Fibroblast of the conjunctiva (primary cell): ENCODE measurements around the gene BOD1L1.

Experiments
- DNase-seq: peaks from one replicate; pipeline ENCODE4 v3.0.0-alpha.2; 2010; ENCODE audit warnings: low read depth

The BOD1L1 gene

GRCh38 chr4:13558881-13559280 lies 68.6 kb downstream of the BOD1L1 start:
- no peak for DNase-seq

GRCh38 chr4:13555325-13555724 lies 72.2 kb downstream of the BOD1L1 start:
- no peak for DNase-seq

- no peak for DNase-seq
These were observed 74.4 kb downstream of the BOD1L1 start for GRCh38 chr4:13553081-13553480.

- peak; percentile 62 for DNase-seq
These were observed 78.5 kb downstream of the BOD1L1 start for GRCh38 chr4:13548984-13549546.

GRCh38 chr4:13548059-13548983 lies 79.2 kb downstream of the BOD1L1 start:
- DNase-seq = no peak

GRCh38 chr4:13547485-13548041 lies 80.0 kb downstream of the BOD1L1 start:
- DNase-seq = no peak

GRCh38 chr4:13546941-13547484 lies 80.5 kb downstream of the BOD1L1 start:
- no peak for DNase-seq

- DNase-seq = no peak
These were observed 81.2 kb downstream of the BOD1L1 start for GRCh38 chr4:13546142-13546940.

GRCh38 chr4:13545394-13545808 lies 82.1 kb downstream of the BOD1L1 start:
- DNase-seq = no peak

- DNase-seq = no peak
These were observed 82.7 kb downstream of the BOD1L1 start for GRCh38 chr4:13544606-13545393.

GRCh38 chr4:13543839-13544605 lies 83.5 kb downstream of the BOD1L1 start, which contains the start of gene NKX3-2:
TSS of gene NKX3-2 (minus strand) at chr4:13544508. CDS start at chr4:13544414, 94 bp downstream.
- DNase-seq = no peak

- DNase-seq = no peak
These were observed 84.3 kb downstream of the BOD1L1 start for GRCh38 chr4:13543032-13543838.

- no peak for DNase-seq
These were observed 84.9 kb downstream of the BOD1L1 start for GRCh38 chr4:13542577-13543031.

GRCh38 chr4:13541720-13542576 lies 85.6 kb downstream of the BOD1L1 start:
- DNase-seq = no peak

- no peak for DNase-seq
These were observed 86.3 kb downstream of the BOD1L1 start for GRCh38 chr4:13541176-13541604.

GRCh38 chr4:13540446-13541175 lies 86.9 kb downstream of the BOD1L1 start:
- DNase-seq = no peak

GRCh38 chr4:13539619-13540445 lies 87.7 kb downstream of the BOD1L1 start:
- no peak for DNase-seq
